Activated naive CD4-positive, alpha-beta T cell treated with anti-CD3 and anti-CD28 coated beads, Interleukin-2, amount 50 U/mL, for 16 hours (primary cell): ENCODE data around the gene RBM20.
"Not testable (repeated sequence)": the region's sequence is repeated elsewhere in the genome, so short reads cannot be mapped to it uniquely, and the experiment has no call there.

Experiments used
- DNase-seq: peaks from one replicate; pipeline ENCODE4 v3.0.0-alpha.2; 2020

Gene RBM20

DNA sequence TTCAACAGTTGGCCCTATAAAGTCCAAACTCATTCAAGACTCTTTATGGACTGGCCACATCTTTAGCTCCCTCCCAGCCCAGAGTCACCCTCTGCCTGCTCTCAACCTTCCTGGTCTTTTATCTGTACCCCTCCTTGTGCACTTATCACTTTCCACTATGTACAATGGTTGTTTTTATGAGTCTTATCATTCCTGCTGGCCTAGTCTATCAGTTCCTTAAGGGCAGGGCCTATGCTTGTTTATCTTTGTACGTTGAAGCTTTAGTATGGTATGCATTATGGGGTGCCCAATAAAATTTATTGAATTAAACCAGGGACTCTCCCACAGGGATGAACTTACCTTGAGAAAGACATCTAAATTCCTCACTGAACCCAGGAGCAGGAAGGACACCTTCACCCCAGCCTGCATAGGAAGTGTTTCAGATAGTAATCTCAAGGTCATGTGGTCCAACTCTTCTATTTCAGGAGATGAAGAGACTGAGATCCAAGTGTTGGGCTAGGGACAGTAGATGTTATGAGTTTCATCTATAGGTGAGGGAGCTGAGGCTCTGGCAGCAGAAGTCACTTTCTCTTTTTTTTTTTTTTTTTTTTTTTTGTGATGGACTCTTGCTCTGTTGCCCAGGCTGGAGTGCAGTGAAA, 214.3 kb downstream of the RBM20 start:
- no peak for DNase-seq

DNA sequence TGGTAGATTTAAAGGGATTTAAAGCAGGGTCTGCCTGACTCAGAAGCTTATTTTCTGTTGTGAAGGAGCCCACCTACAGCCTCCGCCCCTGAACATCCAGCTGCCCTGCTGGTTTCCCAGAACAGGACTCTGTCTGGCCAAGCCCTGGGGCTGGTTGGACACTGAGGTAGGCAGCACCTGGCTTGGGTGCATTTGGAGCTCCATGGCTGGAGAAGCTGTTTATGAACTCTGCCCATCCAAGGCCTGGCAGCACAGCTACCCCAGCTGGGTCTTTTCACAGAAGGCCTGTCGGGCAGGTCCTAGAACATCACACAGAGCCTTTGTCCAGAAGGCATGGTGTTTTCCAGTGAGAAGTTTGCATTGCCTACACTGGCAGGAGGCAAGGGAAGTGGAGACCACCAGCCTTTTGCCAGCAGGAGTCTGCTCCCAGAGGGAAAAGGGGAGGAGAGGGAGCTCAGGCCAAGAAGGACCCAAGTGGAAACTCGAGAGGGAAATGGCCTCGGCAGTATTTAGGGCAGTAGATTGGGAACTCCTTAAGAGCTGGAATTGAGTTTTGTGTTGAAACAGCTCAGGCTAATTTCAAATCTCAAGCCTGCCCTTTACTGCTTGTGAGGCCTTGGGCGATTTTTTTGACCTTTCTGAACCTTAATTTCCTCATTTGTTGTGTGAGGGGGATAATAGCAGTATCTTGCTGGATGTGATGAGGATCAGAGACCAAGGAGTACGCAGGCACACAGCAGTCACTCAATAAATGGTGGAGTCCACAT, 215.3 kb downstream of the RBM20 start:
- no peak for DNase-seq

GRCh38 chr10:110859973-110860376, 215.8 kb downstream of the RBM20 start:
- no peak for DNase-seq

GRCh38 chr10:110860576-110861241, 216.6 kb downstream of the RBM20 start:
- DNase-seq = peak; percentile 26

- no peak for DNase-seq
Measured at GRCh38 chr10:110861476-110861875, 217.3 kb downstream of the RBM20 start.

DNA sequence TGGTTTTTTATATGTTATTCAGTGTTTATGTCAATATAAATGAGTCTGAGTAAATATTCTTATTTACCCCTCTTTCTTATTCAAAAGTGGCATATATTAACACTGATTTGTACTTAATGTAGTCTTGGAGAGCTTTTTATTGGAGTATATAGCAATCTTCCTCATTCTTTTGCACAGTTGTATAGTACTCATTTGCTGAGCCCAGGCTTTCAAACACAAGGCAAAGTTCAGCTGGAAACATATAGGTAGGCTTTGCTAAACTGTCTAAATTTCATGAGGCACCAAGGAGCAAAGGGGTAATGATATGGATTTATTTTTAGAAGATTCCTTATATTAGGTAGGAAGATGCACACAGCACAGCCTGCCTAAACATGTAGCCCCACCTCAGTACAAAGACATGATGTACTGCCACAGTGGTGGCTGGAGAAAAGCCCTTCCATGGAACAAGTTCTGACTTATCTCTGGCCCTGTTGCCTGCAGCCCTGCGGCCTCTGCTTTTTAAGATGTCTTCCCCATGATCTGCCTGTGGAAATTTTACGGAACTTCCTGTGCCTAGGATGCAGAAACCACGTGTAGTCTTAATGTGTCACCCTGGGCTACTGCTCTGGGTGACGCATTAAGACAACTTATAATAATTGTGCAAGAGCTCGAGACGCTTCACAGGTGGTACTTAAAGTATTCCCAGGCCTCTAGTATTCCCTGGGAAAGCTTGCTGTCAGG, 218.0 kb downstream of the RBM20 start:
- no peak for DNase-seq

GRCh38 chr10:110862961-110863360, 218.8 kb downstream of the RBM20 start:
- no peak for DNase-seq

DNA sequence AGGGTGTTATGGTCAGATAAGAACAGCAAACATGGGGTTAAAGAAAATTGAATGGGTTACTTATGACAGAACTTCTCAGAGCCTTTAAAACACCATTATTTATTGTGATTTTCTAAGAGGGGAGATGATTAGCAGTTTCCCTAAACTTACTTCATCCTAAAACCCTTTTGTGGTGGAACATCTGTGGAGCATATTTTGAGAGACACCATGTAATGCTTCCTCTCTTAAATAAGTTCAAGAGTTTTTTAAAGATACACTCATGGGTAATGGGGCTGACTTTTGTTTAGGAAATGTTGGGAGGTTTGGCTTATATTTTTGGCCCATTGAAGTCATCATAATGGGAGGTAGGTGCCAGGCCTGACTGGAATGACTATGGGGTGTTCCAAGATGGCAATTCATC, 219.2 kb downstream of the RBM20 start:
- DNase-seq = no peak

DNA sequence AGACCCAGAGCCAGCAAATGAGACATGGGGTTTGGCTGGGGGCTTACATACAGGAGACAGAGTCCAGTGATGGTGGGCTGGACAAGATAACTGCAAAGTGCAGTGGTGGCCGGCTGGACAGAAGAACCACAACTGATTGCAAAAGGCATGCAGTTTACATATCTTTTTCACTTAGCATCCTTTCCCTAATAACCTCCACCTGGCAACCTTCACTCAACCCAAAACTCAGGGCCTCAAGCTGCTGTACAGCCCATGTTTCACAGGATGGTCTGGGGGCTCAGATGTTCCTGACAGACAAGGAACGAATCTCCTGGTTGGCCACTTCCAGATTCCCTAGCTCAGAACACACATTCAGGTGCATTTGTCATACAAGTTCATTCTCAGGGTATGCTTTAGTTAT, 219.8 kb downstream of the RBM20 start:
- no peak for DNase-seq

- DNase-seq = no peak
Measured at GRCh38 chr10:110864662-110865140, 220.6 kb downstream of the RBM20 start.

DNA sequence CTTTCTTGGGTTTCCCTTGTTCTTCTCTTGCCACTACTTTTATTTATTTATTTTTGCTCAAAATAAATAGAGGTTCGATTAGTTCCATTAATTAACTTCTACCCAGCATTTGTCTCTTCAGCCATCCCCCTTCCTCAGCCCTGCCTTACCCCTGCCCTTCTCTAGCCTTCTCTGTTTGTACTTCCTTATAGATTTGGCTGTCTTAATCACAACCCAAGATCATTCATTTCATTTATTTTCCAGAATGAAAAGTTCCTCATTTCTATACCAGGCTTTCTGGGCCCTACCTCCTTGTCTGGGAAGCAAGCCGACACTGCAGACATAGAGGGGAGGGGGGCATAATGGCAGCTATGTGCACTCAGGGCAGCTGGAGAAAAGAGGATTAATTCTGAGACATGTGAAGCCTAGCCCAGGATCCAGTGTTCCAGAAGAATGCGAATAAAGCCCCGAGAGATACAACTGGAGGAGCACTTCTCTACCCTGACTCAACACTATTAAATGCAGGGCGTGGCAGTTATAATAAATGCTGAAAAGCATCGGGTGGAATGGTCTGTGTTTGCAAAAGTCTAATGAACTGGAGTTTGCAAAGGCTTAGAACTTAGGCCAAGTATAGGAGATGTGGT, 221.2 kb downstream of the RBM20 start:
- DNase-seq = no peak

GRCh38 chr10:110865809-110866482, 221.8 kb downstream of the RBM20 start:
- DNase-seq = no peak

- DNase-seq = not testable (repeated sequence)
Measured at GRCh38 chr10:110867011-110867806, 223.1 kb downstream of the RBM20 start.

- no peak for DNase-seq
Measured at GRCh38 chr10:110867807-110868465, 223.8 kb downstream of the RBM20 start.

DNA sequence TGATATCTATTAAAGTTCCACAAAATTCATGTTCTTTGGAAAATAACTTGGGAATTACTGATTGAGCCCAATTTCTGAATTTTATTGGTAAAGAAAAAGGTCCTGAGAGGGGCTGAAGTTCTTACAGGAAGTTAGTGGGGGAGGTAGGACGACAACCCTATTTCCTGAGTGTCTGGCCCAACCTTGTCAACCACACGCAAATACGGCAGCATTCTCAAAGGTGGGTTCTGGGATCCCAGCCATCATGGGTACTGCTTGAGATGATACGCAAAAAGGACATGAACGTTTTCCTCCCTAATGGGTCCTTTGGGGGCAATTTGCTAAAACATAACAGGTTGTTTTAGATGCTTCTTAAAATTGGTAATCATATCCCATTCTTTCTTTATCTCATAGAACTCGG, 224.8 kb downstream of the RBM20 start:
- DNase-seq = no peak

DNA sequence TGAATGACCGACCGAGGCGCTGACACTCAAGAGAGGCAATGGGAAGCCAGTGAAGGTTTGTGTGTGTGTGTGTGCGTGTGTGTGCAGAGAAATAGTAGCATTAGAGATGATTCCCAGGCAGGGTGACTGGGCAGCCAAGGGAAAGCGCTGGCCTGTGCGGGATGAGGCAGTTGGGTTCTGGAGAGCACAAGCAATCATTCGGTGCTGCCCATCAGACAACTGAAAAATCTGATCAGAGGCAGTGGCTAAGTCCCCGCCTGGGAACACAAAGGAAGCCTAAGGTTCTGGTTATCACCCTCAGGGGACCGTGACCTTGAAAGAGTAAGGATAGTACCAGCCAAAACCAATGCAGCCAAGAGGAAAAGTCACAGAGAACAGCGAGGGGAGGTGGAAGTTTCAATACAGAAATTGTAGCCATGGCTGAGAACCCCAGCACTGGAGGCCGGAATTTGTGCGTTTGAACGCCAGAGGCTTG, 226.7 kb downstream of the RBM20 start:
- DNase-seq = no peak

GRCh38 chr10:110871298-110872084, 227.4 kb downstream of the RBM20 start, which contains the start of gene PDCD4:
Gene PDCD4, plus strand, starts transcription at chr10:110871928. Its CDS starts 4,100 bp downstream, at chr10:110876028.
- peak; percentile 95 for DNase-seq

DNA sequence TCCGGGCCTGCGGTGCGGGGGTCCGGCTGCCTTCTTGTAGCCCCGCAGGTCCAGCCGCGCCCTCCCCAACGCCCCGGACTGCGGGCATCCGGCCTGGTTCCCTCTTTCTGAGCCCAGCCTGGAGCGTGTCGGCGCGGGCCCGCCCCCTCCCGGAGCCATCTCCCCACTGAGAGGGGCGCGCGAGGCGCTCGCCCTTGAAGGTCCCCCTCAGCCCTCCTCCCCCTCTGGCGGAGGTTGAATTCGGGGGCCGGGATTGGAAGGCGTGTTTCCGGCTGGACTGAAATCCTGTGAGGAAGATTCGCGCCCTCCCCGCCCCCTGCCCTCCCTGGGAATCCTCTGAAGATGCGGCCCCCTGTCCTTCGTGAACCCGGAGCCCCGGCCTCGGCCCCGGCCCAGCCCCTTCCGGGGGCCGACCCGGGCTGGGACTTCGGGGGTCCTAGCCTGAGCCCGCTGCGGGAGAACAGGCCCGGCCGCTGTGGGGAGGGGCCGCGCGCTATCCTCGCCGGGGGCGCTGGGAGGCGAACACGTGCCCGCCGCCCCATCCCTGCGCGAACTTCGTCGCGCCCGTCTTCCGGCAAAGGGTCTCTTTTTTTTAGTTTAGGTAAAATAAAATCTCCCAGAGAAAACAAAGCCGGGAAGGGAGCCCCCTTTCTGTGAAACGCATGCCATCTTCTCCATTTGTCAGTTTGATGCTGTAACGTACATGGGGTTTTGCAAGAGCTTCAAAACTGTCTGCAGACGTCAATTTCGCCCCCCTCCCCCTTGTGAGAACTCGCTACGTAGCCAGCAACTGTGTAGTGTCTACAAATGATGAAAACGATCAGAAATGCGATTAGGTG, 228.2 kb downstream of the RBM20 start:
- DNase-seq = peak; percentile 82
